B cell (primary cell): Measurements from ENCODE around the gene PPP4R4.
"Not testable (repeated sequence)": the region's sequence is repeated elsewhere in the genome, so short reads cannot be mapped to it uniquely, and the experiment has no call there.

ENCODE experiments used
- CTCF ChIP-seq: fragments of 200-600 bp; IDR thresholded peaks from one replicate; pipeline ENCODE4 v1.8.0; 2022; ENCODE audit warnings: antibody characterized with exemption, mild to moderate bottlenecking
- EZH2 ChIP-seq: IDR thresholded peaks from 2 replicates; pipeline ENCODE4 v1.6.1; 2012; ENCODE audit warnings: borderline replicate concordance, low read depth, mild to moderate bottlenecking, moderate library complexity, low read length; ENCODE audit not compliant: insufficient read depth, poor library complexity, severe bottlenecking

- TF ChIP-seq CTCF, EZH2: not testable (repeated sequence)
Measured at GRCh38 chr14:94268582-94268981, 94.5 kb downstream of the PPP4R4 start.
